Central memory CD4-positive, alpha-beta T cell (primary cell): ENCODE data around the gene FAM193A.
"Not testable (repeated sequence)": the region's sequence is repeated elsewhere in the genome, so short reads cannot be mapped to it uniquely, and the experiment has no call there.

Experiments used
- DNase-seq: peaks from one replicate; pipeline ENCODE4 v3.0.0; 2022

Gene FAM193A

DNA sequence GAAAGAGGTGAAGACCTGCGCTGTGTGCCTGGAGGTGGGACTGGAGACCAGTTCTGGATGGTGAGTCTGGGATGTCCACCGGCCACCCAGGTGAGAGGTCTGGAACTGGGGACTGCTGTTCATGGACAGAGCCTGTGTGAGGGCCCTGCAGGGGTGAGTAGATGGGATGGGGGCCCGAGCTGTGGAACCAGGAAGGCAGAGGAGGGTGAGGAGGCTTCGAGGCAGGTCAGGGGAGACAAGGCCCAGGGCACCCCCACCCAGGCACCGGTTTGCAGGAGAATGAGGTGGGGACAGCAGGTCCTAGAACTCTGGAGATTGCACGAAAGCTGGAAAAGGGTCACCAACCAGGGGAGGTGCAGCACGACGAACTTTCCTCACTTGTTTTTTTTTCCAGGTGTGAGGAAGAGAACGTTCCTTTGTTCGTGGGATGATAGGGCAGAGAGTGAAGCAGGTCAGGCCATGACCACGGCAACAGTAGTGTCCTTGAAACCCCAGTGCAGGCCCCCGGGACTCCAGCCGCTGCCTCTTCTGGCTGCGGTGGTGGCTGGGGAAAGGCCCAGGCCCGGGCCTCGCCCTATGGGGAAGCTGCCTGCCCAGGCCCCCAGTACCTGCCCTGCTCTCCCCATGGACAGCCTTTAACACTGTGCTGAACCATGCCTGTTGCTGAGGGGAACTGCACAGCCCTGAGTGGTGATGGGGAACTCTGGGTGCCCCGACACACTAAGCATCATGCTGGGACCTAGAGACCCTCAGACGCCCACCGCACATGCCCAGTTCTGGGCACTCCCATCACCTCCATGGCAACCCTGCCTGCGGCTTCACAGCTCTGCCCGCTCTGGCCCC lies 196.8 kb downstream of the FAM193A start:
- no peak for DNase-seq

DNA sequence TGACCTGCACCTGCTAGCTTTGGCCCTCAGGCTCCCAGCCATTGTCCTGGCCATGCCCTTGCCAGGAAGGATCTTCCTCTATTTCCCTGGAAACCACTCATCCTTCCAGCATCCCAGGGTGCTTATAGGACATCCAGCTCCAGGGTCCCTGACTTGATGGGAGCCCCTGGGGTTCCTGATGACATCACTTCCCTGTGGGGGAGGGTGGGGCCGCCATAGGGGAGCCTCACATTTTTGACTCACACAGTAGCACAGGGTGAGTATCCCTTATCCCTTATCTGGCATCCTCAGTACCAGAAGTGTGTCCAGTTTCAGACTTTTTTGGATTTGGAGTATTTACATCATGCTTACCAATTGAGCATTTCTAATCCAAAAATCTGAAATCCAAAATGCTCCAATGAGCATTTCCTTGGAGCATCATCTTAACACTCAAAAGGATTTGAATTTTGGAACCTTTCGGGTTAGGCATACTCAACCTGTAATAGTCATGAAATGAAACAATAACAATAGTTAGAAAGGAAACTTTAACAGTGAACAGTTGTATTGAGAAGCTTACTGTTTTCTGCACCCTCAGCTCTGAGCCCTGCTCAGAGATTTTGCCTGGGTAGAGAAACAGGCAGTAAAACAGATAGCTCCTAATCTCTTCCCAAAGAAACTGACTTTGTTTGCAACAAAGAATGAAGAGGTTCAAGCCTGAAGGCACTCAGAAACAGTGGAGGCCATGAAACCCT lies 197.6 kb downstream of the FAM193A start:
- no peak for DNase-seq

DNA sequence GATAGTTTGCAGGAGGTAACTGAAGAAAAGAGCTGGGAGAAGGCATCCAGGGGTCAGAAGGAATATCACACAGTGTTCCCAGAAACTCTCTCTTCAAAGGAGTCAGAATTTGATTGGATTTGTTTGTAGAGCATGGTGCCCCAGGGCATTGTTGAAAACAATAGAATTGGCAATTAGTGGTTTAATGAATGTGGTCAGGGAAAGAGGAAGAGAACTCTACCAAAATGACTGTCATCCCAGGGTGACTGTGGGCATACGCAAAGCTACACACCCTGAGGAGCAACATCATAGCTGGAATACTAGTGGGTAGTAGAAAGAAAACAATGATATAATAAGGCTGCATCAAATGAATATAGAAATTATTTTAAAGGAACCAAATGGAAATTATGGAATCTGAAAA lies 198.2 kb downstream of the FAM193A start:
- no peak for DNase-seq

DNA sequence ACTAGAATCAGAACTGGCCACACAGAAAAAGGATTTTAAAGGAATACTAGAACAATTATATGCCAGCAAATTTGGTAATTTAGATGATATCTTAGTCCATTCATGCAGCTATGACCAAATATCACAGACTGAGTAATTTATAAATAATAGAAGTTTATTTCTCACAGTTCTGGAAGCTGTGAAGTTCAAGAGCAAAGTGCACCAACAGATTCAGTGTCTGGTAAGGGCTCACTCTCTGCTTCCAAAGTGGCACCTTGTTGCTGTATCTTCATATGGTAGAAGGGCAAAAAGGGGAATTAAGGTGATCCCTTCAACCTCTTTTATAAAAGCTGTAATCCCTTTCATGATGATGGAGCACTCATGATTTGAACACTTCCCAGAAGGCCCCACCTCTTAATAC lies 199.4 kb downstream of the FAM193A start:
- no peak for DNase-seq

DNA sequence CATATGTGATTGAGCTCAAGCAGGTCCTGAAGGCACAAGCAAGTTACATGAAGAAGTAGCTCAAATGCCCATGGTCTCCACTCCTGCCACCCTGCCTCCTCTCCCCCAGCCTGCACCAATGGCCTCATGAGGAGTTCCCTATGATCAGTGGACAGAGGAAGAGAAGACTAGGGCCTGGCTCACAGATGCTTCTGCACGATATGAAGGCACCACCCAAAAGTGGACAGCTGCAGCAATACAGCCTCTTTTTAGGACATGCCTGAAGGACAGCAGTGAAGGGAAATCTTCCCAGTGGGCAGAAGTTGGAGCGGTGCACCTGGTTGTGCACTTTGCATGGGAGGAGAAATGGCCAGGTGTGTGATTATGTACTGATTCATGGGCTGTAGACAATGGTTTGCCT lies 201.8 kb downstream of the FAM193A start:
- DNase-seq, result not testable (repeated sequence)

DNA sequence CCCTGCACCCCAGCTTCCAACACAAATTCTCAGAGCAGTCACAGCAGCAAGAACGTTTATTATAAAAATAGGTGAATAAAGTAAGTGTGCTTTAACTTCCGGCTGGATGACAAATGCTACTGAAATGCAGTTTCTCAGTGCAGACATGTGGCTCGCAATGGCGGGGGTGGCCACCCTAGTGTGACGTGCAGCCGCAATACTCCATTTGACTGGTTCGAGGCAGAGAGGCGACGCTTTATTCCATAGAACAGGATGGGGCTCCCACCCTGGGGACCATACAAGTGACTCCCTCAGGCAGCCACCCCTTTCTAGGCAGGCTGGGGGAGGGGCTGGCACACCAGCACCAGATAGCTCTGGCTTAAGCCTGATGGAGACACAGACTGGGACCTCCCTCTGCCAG lies 205.2 kb downstream of the FAM193A start:
- DNase-seq, result no peak

DNA sequence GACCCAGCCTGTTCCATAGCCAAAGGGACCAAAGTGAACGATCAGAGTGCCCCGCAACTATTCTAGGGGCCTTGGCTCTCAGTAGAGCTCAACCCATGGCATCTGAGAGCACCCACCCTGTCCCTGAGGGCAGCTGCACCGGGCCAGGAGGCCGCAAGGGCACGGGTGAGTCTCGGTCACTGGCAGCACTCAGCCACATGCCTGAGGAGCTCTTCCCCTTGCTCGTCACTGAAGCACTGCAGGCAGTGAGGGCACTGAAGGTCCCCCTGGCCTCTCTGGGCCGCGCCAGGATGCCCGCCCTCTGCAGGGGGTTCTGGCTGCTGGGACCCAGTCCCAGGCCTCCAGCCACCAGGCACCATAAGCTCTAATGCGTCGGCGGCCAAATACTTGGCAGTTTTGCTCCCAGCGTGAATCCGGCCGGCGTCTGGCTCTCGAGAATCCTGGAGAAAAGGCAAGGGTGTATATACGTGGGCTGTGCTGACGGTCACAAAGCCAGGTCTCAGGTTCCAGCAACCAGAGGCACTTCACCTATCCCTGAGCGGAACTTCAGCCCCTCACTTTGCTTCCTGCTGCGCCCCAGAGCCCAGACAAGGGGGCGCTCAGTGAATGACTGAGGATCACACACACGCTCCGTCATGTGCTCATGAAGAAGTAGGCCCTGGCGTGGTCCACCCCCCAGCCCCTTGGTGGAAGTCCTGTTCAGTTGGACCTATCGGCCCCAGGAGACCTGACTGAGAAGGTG lies 205.8 kb downstream of the FAM193A start:
- no peak for DNase-seq

DNA sequence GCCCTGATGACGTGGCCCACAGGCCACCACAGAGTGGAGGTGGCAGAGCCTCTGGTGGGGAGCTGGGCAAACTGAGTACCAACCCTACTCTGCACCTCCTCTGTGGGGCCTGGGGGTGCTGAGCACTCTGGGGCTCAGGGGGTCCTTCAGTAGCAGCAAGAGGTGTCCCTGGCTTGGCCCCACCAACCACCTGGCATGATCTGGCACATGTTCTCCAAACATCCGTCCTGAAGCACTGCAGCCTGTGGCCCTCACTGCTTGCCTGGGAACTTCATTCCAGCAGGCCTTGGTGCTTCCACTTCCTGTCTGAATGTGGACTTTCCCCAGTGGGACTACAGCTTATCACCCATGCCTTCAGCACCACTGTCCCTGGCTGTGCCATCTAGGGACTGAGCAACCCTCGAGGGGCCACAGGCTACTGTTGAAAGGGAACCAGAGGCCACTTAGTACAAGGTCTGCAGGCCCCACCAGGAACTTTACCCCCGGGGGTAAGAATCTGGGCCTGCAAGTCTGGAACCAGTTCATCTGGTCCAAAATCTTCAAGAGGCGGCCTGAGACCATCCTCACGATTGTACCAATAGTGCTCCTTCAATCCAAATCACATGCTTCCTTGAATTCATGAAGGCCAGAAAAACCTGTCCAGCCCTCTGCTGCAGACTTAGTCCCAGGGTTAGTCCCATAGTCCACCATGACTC lies 206.5 kb downstream of the FAM193A start:
- DNase-seq, result no peak

DNA sequence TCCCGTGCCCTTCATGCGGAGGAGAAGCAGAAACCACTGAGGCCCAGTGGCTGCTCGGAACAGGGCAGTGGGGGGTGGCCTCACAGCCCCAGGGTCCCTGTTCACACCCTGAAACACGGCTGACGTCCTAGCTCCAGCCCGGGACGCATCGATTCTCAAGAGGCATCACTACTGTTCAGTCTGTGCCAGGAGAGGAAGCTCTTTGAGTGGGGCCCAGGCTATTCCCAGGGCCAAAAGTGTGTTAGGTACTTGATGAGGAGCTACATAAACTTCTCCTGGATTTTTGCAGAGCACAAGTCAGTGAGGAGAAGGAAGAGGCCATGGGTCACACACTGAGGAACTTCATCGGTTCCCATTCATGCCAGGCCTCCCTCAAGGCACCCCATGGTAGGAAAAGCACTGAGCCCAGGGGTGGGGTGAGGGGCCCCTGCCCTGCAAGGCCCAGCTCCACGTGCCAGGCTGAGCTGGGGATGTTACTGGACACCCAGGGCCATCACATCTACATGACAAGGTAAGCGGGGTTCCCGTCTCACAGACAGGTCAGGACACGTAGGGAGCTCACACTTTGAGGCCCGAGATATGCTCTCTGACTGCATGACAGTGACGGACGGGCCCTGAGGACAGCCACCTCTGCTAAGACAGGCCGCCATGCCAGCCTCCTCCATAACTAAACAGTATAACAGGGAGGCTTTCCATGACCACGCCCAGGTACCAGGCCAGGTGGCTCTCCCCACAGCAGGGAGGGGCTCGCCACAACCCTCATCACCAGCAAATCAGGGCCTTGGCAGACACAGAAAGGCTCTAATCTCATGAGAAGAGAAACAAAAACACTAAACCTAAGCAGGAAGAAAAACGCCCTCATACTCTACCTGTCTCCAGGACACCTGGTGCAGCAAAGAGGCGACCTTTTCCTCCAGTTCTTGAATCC lies 207.3 kb downstream of the FAM193A start:
- DNase-seq, result no peak

DNA sequence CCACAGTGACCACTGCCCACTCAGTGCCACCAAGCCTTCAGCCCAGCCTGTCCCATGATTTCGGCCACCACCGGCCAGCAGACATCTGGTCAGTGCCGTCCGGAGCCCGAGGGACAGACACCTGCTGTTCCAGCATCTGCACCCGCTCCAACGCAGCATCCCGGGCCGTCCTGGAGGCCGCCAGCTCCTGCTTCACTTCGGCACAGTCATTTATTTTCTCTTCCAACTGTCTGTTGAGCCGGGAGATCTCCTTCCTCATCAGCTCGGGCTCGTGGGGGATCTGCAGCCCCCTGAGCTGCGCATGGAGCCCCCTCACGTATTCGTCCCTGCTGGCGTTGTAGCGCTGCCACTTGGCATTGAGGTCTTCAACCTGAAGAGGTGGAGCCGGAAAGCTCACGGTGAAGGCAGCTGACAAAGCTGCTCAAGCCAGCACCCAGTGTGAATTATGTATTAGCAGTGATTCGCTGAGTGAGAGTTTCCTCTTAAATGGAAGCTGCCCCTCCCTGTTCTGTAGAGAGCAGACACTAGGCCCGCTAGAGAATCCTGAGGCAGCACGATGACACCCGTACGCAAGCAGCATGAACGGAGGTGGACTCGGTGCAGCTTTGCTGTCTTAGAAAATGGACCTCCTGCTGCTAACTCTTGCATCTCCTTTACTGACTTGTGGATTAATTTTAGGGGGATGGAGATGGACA lies 208.3 kb downstream of the FAM193A start:
- DNase-seq, result no peak

DNA sequence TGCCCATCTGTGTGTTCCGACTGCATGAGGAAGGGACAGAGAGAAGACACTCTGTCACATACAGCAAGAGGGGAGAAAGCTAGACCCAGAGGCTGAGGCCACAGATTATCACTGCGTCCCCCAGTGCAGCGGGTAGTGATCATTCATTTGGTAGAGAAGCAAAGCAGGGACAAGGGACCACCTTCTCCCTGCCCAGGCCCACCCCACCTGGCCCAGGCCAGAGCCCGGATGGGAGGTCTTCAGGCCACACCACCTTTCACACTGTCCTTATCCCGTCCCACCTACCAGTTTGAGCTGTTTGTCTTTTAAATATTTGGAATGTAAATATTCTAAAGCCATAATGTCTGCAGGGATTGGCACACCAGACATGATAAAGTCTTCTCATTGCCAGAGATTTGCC lies 209.1 kb downstream of the FAM193A start:
- no peak for DNase-seq

DNA sequence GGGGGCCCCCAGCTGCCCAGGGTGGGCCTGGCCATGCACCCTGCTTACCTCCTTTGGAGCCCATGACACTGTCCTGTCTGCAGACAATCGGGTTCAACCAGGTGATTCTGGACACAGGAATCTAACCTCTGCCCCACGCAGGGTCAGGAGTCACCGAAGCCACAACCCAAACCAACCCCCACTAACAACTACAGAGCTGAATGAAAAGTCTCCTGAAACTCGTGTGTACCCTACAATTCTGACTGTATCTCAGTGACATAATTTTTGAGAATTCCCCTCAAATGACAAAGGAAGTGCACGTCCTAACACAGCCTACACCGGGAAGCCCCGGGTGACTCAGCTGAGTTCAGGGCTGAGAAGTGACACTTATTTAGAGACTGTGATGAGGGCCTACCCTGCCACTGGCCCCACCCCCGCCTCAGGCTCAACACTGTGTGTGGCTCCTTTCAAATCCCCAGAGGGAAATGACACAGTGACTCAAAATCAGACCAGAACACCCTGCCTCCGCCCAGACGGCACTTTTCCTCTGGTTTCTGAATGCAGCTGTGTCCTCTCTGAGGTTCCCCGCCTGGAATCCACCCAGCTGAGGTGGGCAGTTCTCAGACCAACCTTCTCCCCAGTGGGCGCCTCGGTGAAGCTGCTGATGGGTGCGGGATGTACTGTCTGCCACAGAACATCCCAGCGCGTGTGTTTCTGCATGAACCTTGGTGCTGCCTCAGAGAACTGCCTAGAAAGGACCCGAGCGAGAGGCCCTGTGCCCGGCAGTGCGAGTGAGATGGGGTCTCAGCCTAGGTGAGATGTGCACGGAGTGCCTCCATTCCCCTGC lies 209.7 kb downstream of the FAM193A start:
- peak; percentile 86 for DNase-seq

DNA sequence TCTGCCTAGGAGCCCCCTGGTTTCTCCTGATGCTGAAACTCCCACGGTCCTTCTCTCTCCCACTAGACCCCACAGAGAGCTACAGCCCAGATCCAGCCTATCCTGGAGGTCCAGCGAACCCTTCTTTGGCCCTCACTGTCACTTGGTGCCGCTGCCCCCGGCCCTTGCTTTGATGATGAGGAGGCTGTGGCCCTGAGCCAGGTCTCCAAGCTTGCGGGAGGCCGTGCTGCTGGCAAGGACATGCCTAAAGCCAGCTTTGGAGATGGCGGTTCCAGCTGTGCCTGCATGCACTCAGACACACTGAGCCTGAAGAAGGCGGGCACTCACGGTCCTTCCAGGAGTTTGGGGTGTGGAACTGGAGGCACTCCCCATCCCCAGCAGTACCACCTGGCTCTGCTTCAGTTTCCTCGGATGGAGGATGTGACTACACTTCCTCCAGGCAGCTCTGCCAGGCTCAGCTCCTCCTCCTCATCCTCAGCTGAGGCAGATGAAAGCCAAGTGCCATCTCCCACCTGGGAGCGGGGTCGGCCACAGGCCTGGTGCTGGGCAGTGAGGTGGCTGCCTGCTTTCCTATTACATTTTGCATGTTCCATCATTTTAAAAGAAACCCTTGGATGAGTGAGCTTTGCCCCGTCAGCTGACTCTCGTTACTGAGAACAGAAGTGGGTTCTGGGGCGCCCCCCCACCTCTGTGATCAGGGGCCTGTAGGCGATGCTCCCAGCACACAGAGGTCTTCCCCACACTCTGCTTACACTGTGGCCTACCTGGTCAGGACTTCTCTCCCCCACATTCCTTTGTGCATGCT lies 210.6 kb downstream of the FAM193A start:
- no peak for DNase-seq

DNA sequence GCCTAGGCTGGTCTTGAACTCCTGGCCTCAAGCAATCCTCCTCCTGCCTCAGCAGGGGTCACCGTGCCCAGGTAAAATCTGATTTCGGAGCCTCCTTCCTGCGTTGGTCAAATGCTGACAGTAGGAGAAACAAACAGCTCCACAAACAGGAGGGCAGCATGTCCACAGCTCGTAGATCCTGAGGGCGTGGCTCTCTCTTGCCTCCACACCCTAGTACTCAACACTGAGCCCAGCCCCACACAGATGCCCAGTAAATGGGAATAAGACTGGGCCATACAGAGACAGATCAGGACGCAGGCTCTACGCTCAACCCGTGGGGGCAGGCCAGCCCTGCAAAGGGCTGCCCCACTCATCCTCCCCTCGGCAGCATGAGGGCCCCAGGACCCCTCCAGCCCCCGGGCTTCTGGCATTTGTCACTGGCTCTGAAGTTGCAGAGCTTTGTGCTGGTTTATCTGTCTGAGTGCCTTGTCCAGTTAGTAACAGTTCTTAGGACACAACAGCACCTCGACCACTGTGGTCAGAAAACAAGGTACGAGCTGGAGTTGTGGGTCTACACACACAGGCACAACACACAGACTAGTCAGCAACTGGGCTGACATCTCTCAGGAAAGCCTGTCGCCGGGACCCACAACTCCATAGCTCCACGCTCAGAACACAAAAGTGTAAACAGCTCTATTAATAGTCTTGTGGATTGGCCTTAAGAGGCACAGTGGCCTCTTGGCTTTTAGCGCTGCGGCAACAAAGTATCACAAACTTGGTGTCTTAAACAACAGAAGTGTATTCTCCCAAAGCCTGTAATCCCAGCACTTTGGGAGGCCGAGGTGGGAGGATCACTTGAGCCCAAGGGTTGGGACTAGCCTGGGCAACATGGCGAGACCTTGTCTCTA lies 214.5 kb downstream of the FAM193A start:
- DNase-seq, result no peak

DNA sequence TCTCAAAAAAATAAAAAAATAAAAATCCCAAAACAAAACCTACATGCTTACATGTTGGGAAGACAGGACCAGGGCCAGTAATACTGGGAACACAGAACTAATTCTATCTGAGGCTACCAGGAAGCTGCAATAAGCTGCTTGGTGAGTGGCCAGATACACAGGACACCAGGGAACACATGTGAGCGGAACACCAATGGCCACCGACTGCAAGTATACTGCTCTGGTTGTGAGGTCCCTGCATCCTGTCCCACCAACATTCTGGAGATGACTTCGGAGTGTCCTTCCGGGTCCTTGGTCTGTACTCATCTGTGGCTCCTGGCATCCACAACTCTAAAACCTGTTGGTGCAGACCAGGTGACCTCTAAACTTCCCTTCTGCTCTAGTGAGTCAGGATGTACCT lies 217.0 kb downstream of the FAM193A start:
- DNase-seq, result no peak

DNA sequence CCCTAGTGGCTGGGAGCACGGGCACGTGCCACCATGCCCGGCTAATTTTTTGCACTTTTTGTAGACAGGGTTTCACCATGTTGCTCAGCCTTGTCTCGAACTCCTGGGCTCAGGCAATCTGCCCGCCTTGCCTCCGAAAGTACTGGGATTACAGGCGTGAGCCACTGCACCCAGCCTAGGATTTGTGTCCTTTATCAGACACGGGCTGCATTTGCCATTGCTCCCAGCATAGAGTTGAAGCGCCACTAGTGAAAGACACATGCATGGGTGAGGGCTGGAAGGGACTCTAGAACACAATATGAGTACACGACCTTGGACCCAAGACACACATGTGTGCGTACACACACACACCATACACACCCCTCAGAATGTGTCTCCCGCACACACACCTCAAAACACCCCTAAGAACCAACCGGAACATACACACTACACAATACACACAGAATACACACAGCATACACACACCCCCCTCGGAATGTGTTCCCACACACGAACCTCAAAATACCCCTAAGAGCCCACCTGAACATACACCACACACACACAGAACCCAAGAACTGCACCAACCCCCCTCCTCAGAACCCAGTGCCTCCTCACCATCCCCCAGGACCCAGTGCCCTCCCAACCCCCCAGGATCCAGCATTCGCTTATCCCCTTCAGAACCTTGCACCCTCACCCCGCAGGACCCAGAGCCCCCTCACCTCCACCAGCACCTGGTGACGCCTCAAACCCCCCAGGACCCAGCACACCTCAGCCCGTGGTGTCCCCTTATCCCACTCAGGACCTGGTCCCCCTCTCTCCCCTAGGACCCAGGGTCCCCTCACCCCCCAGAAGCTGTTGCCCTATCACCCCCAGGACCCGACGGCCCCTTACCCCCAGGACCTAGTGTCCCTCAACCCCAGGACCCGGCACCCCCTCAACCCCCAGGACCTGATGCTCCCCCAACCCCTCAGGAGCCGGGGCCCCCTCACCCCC lies 218.7 kb downstream of the FAM193A start:
- DNase-seq, result no peak
